Subcutaneous adipose tissue (tissue), 4 donors: ENCODE data around the gene MEOX1. TPM values are rescaled to one million over a fixed set of nuclear protein-coding genes. Genes with fewer than 3 reads are reported as not detected.

Experiments used
- total RNA-seq, 4 donors: library from RNA; depleted of rRNA; stranded (reverse); fragments of >200 nt; gene quantifications; one replicate each; pipeline ENCODE4 v1.1.0, GENCODE V29; 2016
- TF ChIP-seq, protein P1 (sequence below): fragments of 450-650 bp; IDR thresholded peaks from one replicate; pipeline ENCODE4 v1.5.1; 2016; ENCODE audit warnings: low read depth, mild to moderate bottlenecking, control low read depth, antibody characterized with exemption, moderate library complexity

Gene MEOX1
- total RNA-seq: 10 to 100 TPM in 3 of 4 donors, 1 to 10 TPM in 1; 5.6 to 31.5 (median 15.1) TPM

GRCh38 chr17:43661699-43662412, at the start of gene MEOX1:
Gene MEOX1, minus strand, starts transcription at chr17:43661922. Its CDS starts 388 bp downstream, at chr17:43661534.
- TF ChIP-seq, protein P1, sequence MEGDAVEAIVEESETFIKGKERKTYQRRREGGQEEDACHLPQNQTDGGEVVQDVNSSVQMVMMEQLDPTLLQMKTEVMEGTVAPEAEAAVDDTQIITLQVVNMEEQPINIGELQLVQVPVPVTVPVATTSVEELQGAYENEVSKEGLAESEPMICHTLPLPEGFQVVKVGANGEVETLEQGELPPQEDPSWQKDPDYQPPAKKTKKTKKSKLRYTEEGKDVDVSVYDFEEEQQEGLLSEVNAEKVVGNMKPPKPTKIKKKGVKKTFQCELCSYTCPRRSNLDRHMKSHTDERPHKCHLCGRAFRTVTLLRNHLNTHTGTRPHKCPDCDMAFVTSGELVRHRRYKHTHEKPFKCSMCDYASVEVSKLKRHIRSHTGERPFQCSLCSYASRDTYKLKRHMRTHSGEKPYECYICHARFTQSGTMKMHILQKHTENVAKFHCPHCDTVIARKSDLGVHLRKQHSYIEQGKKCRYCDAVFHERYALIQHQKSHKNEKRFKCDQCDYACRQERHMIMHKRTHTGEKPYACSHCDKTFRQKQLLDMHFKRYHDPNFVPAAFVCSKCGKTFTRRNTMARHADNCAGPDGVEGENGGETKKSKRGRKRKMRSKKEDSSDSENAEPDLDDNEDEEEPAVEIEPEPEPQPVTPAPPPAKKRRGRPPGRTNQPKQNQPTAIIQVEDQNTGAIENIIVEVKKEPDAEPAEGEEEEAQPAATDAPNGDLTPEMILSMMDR: no peak

- TF ChIP-seq, protein P1: no peak
Observed at GRCh38 chr17:43710101-43710500, 48.4 kb upstream of the MEOX1 start.

DNA sequence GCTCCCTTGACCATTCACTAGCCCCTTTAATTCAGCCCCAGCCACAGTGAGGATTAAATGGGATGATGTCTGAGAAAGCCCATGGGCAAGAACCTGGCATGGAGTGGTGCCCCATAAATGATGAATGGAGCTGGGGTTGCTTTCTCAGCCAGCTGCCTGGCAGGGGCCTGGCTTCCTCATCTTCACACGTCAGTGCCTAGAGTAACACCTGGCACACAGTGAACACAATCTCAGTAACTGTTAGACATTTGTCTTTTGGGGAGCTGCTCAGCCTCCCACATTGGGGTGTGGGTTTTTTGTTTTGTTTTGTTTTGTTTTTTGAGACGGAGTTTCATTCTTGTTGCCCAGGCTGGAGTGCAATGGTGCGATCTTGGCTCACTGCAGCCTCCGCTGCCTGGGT, 47.5 kb upstream of the MEOX1 start:
- TF ChIP-seq, protein P1: no peak

GRCh38 chr17:43707184-43707583, 45.5 kb upstream of the MEOX1 start:
- TF ChIP-seq, protein P1: no peak

DNA sequence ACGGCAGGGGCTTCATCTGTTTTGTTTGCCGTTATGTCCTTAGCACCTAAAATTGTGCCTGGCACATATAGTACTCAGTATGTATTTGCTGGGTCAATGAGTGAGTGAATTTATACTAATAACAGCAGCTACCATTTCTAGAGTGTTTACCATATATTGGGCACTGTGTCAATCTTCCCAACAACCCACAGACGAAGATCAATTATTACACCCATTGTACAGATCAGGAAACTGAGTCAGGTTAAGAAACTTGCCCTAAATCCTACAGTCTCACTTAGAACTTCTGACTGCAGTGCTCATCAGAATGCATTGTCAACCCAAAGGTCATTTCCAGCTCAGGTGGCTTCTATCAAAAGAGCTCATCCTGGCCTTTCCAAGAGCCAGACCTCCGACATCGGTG, 44.5 kb upstream of the MEOX1 start:
- TF ChIP-seq, protein P1: no peak

GRCh38 chr17:43703630-43704029, 41.9 kb upstream of the MEOX1 start:
- TF ChIP-seq, protein P1: no peak

DNA sequence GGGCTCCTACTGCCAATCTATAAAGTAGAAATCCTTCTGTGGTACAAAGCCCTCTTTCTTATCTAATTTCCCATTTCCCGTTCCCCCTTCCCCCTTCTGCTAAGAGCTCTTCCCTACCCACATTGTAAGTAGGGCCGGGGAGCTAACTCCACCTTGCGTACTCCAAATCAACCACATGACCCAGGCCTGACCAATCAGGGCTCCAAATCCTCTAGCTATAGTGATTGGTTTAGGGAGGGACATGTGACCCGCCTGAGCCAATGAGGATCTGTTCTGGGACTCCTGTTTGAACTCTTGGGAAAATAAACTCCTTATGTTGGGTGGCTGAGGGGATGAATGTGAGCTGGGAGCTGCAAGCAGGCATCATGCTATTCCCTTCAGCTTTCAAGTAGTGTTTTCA, 40.9 kb upstream of the MEOX1 start:
- TF ChIP-seq, protein P1: no peak
